Endodermal cell (in vitro differentiated cells): ENCODE data around the gene WDR7. TPM values are rescaled to one million over a fixed set of nuclear protein-coding genes. Genes with fewer than 3 reads are reported as not detected.

ENCODE experiments used
- DNase-seq: peaks from one replicate; pipeline ENCODE4 v3.0.0-alpha.2; 2017
- H3K27ac ChIP-seq: 2 replicates; pipeline ENCODE4 v1.5.1; 2013; ENCODE audit warnings: mild to moderate bottlenecking, low read depth, low read length, moderate library complexity
- H3K27me3 ChIP-seq: 2 replicates; pipeline ENCODE4 v1.6.1; 2013; ENCODE audit warnings: mild to moderate bottlenecking, low read length, moderate library complexity; ENCODE audit not compliant: insufficient read depth, control insufficient read depth, poor library complexity, severe bottlenecking
- H3K36me3 ChIP-seq: 2 replicates; pipeline ENCODE4 v1.7.0; 2013; ENCODE audit warnings: mild to moderate bottlenecking, low read length, moderate library complexity; ENCODE audit not compliant: control insufficient read depth, insufficient read depth
- H3K4me1 ChIP-seq: one replicate; pipeline ENCODE4 v1.7.0; 2013; ENCODE audit warnings: low read length; ENCODE audit not compliant: control insufficient read depth, insufficient read depth
- H3K4me3 ChIP-seq: 2 replicates; pipeline ENCODE4 v1.5.1; 2013; ENCODE audit warnings: mild to moderate bottlenecking, low read length, moderate library complexity
- H3K9ac ChIP-seq: 2 replicates; pipeline ENCODE4 v1.6.1; 2013; ENCODE audit warnings: mild to moderate bottlenecking, low read length, moderate library complexity; ENCODE audit not compliant: poor library complexity, severe bottlenecking; ENCODE audit errors: extremely low read depth
- H3K9me3 ChIP-seq: 2 replicates; pipeline ENCODE4 v1.6.1; 2013; ENCODE audit warnings: mild to moderate bottlenecking, low read length, moderate library complexity; ENCODE audit not compliant: control insufficient read depth
- H3K27ac Mint-ChIP-seq: 2 replicates; pipeline ENCODE4 v1.8.0; 2020; ENCODE audit warnings: mixed read lengths
- H3K27me3 Mint-ChIP-seq: 2 replicates; pipeline ENCODE4 v1.8.0; 2021; ENCODE audit warnings: mild to moderate bottlenecking, mixed read lengths; ENCODE audit not compliant: insufficient read depth
- H3K36me3 Mint-ChIP-seq: 2 replicates; pipeline ENCODE4 v1.8.0; 2020; ENCODE audit warnings: low read depth, mixed read lengths
- H3K4me1 Mint-ChIP-seq: 2 replicates; pipeline ENCODE4 v1.8.0; 2020; ENCODE audit warnings: mixed read lengths
- H3K4me3 Mint-ChIP-seq: 2 replicates; pipeline ENCODE4 v1.8.0; 2020; ENCODE audit warnings: mild to moderate bottlenecking, moderate library complexity, mixed read lengths
- H3K9me3 Mint-ChIP-seq: 2 replicates; pipeline ENCODE4 v1.8.0; 2020; ENCODE audit warnings: mild to moderate bottlenecking, mixed read lengths
- CTCF ChIP-seq: fragments of 200-600 bp; sonication (generic); conservative IDR thresholded peaks from 2 replicates; pipeline ENCODE4 v1.5.0; 2021; ENCODE audit warnings: antibody characterized with exemption, mild to moderate bottlenecking
- WGBS, 2 experiments: methylation state at CpG; one replicate each; pipeline versions ENCODE4 v1.1.5 to v1.1.7; 2013; ENCODE audit warnings: missing lambda C conversion rate in 2 of 2, mixed read lengths in 1 of 2; ENCODE audit not compliant: insufficient coverage in 1 of 2, insufficient read length in 1 of 2; 5-methylcytosine and 5-hydroxymethylcytosine counted together
- total RNA-seq, 2 donors: library from RNA; stranded (reverse); fragmentation: NEBNext Ultra II Directional in 1 of 2; extraction: Animal tissue kit (Norgen Biotek cat#: 25700) in 1 of 2; gene quantifications; 2 replicates in 1 of 2; 3 replicates in 1 of 2; pipeline ENCODE4 v1.2.1, GENCODE V29; 2021

The WDR7 gene
- total RNA-seq, 2 donors from 2014 or later, result 17.1 to 22.5 TPM

- H3K9ac ChIP-seq, result no peak overlapping the region
- 65 to 100% methylated on average over 1 to 3 of the region's 3 CpGs for WGBS, 2 experiments
- peak; percentile 59 for DNase-seq
- Mint-ChIP-seq H3K36me3 (no peaks in the 10 kb centered on the region), H3K27me3 (no peaks in the 10 kb centered on the region), H3K4me3 (no peak overlapping the region), H3K4me1 (peaks cover 8% of the 10 kb centered on the region), H3K9me3 (no peaks in the 10 kb centered on the region), H3K27ac (no peak overlapping the region)
- H3K9me3 ChIP-seq, result no peaks in the 10 kb centered on the region
- H3K4me3 ChIP-seq, result no peak overlapping the region
- no peaks in the 10 kb centered on the region for H3K4me1 ChIP-seq
- TF ChIP-seq CTCF, result no peak
- H3K27ac ChIP-seq, result no peak overlapping the region
- H3K36me3 ChIP-seq, result no peaks in the 10 kb centered on the region
- H3K27me3 ChIP-seq, result no peaks in the 10 kb centered on the region
Measured at GRCh38 chr18:56967035-56967434, 315.9 kb downstream of the WDR7 start.

- Mint-ChIP-seq H3K9me3 (no peaks in the 10 kb centered on the region), H3K27me3 (no peaks in the 10 kb centered on the region), H3K4me1 (peaks cover 5% of the 10 kb centered on the region), H3K27ac (no peak overlapping the region), H3K36me3 (no peaks in the 10 kb centered on the region), H3K4me3 (no peak overlapping the region)
- H3K4me1 ChIP-seq, result no peaks in the 10 kb centered on the region
- no peak overlapping the region for H3K27ac ChIP-seq
- DNase-seq, result no peak
- TF ChIP-seq CTCF, result no peak
- no peaks in the 10 kb centered on the region for H3K36me3 ChIP-seq
- WGBS, 2 experiments, result 97% methylated on average over 2 of the region's 2 CpGs; no CpG with 5 or more reads in 1 of the 2 experiments
- H3K9ac ChIP-seq, result no peak overlapping the region
- H3K27me3 ChIP-seq, result no peaks in the 10 kb centered on the region
- no peak overlapping the region for H3K4me3 ChIP-seq
- H3K9me3 ChIP-seq, result no peaks in the 10 kb centered on the region
Measured at GRCh38 chr18:56973487-56973886, 322.3 kb downstream of the WDR7 start.

- Histone ChIP-seq H3K27me3 (no peaks in the 10 kb centered on the region), H3K4me1 (no peaks in the 10 kb centered on the region), H3K36me3 (no peaks in the 10 kb centered on the region), H3K9ac (no peak overlapping the region), H3K4me3 (no peak overlapping the region), H3K9me3 (no peaks in the 10 kb centered on the region), H3K27ac (no peak overlapping the region)
- no peak for DNase-seq
- 96 to 100% methylated on average over 1 of the region's 1 CpG for WGBS, 2 experiments
- no peak overlapping the region for H3K4me3 Mint-ChIP-seq
- no peaks in the 10 kb centered on the region for H3K36me3 Mint-ChIP-seq
- no peak overlapping the region for H3K27ac Mint-ChIP-seq
- no peaks in the 10 kb centered on the region for H3K9me3 Mint-ChIP-seq
- no peaks in the 10 kb centered on the region for H3K27me3 Mint-ChIP-seq
- no peak for TF ChIP-seq CTCF
- peaks cover 5% of the 10 kb centered on the region for H3K4me1 Mint-ChIP-seq
Measured at GRCh38 chr18:56974141-56974540, 323.0 kb downstream of the WDR7 start.
